HEK293T (cell line): Measurements from ENCODE around the gene EPHA7.

Experiments
- CTCF ChIA-PET: fragments of 350-600 bp; formaldehyde crosslinking; extraction: SDS; loops from one replicate; lab custom pipeline; 2021; ENCODE audit warnings: antibody characterized with exemption, inconsistent platforms; lab: Yijun Ruan, JAX
- POLR2A ChIA-PET: fragments of 350-600 bp; formaldehyde crosslinking; extraction: SDS; loops from one replicate; lab custom pipeline; 2020; ENCODE audit warnings: antibody characterized with exemption, inconsistent platforms; lab: Yijun Ruan, JAX
- DNase-seq: peaks from one replicate; pipeline ENCODE4 v3.0.0; 2012; ENCODE audit warnings: mixed read lengths; ENCODE audit errors: extremely low spot score
- ARNT ChIP-seq: fragments of 450-650 bp; IDR thresholded peaks from 2 replicates; pipeline ENCODE4 v1.6.1; 2017; ENCODE audit warnings: mild to moderate bottlenecking
- BHLHE40 ChIP-seq: fragments of 450-650 bp; IDR thresholded peaks from 2 replicates; pipeline ENCODE4 v1.6.1; 2016; ENCODE audit warnings: mild to moderate bottlenecking, moderate library complexity, borderline replicate concordance
- CTBP1 ChIP-seq: fragments of 450-650 bp; IDR thresholded peaks from 2 replicates; pipeline ENCODE4 v1.6.1; 2016; ENCODE audit warnings: borderline replicate concordance
- ELF4 ChIP-seq: fragments of 450-650 bp; IDR thresholded peaks from 2 replicates; pipeline ENCODE4 v1.6.1; 2017; ENCODE audit warnings: antibody characterized with exemption
- FOXA1 ChIP-seq: fragments of 450-650 bp; IDR thresholded peaks from 2 replicates; pipeline ENCODE4 v1.6.1; 2016; ENCODE audit warnings: mild to moderate bottlenecking
- FOXK2 ChIP-seq: fragments of 450-650 bp; IDR thresholded peaks from 2 replicates; pipeline ENCODE4 v1.6.1; 2016; ENCODE audit warnings: mild to moderate bottlenecking
- FOXM1 ChIP-seq: fragments of 450-650 bp; IDR thresholded peaks from 2 replicates; pipeline ENCODE4 v1.6.1; 2017; ENCODE audit warnings: mild to moderate bottlenecking, borderline replicate concordance
- HDGF ChIP-seq: fragments of 450-650 bp; IDR thresholded peaks from 2 replicates; pipeline ENCODE4 v1.6.1; 2017; ENCODE audit warnings: antibody characterized with exemption, borderline replicate concordance
- L3MBTL2 ChIP-seq: fragments of 450-650 bp; conservative IDR thresholded peaks from 2 replicates; pipeline ENCODE4 v1.6.1; 2016; ENCODE audit warnings: mild to moderate bottlenecking
- LEF1 ChIP-seq: fragments of 450-650 bp; IDR thresholded peaks from 2 replicates; pipeline ENCODE4 v1.6.1; 2017; ENCODE audit warnings: mild to moderate bottlenecking, borderline replicate concordance
- NFRKB ChIP-seq: fragments of 450-650 bp; IDR thresholded peaks from 2 replicates; pipeline ENCODE4 v1.6.1; 2016; ENCODE audit warnings: mild to moderate bottlenecking, moderate library complexity
- SP1 ChIP-seq: fragments of 450-650 bp; IDR thresholded peaks from 2 replicates; pipeline ENCODE4 v1.6.1; 2017
- SUZ12 ChIP-seq: fragments of 450-650 bp; IDR thresholded peaks from 2 replicates; pipeline ENCODE4 v1.6.1; 2016; ENCODE audit warnings: mild to moderate bottlenecking
- TARDBP ChIP-seq: fragments of 450-650 bp; IDR thresholded peaks from 2 replicates; pipeline ENCODE4 v1.6.1; 2016
- ZNF384 ChIP-seq: fragments of 450-650 bp; IDR thresholded peaks from 2 replicates; pipeline ENCODE4 v1.6.1; 2016
- TF ChIP-seq, protein P1 (sequence below): fragments of 450-650 bp; IDR thresholded peaks from 2 replicates; pipeline ENCODE4 v1.6.1; 2016

Gene EPHA7

DNA sequence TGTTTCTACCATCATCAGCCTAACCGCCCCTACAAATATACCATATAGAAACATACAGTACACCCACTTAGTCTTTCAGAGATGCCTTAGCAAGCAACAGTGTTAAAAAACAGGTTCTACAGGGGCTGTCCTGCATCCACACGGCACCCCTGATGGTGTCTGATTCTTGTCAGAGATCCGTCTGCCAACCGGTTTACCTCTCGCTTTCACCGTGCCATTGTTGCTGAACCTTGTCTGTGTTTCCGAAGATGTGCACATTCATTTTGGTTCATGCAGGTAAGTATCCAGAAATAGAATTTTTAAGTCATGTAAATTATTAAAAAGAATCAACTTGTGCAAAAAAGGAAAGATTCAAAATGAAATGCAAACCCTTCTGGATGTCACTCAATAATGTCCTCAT is 52.9 kb downstream of the EPHA7 start:
- CTCF ChIA-PET = interaction anchor here (0.6 kb wide), 1 partner anchor 1271 kb away, joined by 3 read pairs; no protein-coding TSS in a partner anchor
- TF ChIP-seq ZNF384 = no peak
- TF ChIP-seq FOXA1 = no peak
- no peak for TF ChIP-seq LEF1
- TF ChIP-seq SUZ12 = no peak
- TF ChIP-seq L3MBTL2 = no peak
- TF ChIP-seq FOXM1 = no peak
- no peak for TF ChIP-seq ARNT
- TF ChIP-seq, protein P1, sequence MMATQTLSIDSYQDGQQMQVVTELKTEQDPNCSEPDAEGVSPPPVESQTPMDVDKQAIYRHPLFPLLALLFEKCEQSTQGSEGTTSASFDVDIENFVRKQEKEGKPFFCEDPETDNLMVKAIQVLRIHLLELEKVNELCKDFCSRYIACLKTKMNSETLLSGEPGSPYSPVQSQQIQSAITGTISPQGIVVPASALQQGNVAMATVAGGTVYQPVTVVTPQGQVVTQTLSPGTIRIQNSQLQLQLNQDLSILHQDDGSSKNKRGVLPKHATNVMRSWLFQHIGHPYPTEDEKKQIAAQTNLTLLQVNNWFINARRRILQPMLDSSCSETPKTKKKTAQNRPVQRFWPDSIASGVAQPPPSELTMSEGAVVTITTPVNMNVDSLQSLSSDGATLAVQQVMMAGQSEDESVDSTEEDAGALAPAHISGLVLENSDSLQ = no peak
- no peak for TF ChIP-seq FOXK2
- TF ChIP-seq TARDBP = no peak
- TF ChIP-seq HDGF = no peak
- no peak for TF ChIP-seq CTBP1
- no peak for TF ChIP-seq BHLHE40
- TF ChIP-seq SP1 = no peak
- TF ChIP-seq ELF4 = no peak
- TF ChIP-seq NFRKB = no peak
- POLR2A ChIA-PET = no interaction called here
- DNase-seq = no peak

DNA sequence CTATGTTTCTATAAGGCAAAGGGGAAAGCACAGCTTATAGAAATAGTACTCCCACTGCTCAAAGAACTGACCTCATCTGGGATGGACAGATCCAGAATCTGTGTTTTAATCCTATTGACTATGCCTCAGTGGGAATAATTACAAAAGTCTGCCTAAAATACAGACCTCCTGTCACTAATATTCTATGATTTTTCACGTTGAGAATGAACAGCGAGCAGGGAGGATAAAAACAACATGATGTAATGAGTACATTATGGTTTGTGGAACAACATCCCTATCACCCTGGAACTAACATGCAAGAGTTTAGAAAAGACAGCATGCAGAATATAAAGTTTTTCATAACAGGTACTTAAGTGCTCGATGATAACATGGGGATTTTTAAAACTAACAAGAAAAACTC is 53.9 kb downstream of the EPHA7 start:
- TF ChIP-seq TARDBP = no peak
- no peak for TF ChIP-seq SP1
- no peak for TF ChIP-seq CTBP1
- no peak for TF ChIP-seq L3MBTL2
- TF ChIP-seq ELF4 = no peak
- TF ChIP-seq LEF1 = no peak
- no peak for TF ChIP-seq BHLHE40
- TF ChIP-seq FOXK2 = no peak
- TF ChIP-seq ARNT = no peak
- no peak for TF ChIP-seq NFRKB
- no peak for TF ChIP-seq SUZ12
- no peak for TF ChIP-seq ZNF384
- TF ChIP-seq, protein P1 = no peak
- TF ChIP-seq FOXM1 = no peak
- no peak for TF ChIP-seq HDGF
- no peak for TF ChIP-seq FOXA1
- POLR2A ChIA-PET = interaction anchor here (1.2 kb wide), 1 partner anchor 54 kb away, joined by 4 read pairs; the partner anchor contains the start of gene EPHA7
- no peak for DNase-seq
- CTCF ChIA-PET = no interaction called here

DNA sequence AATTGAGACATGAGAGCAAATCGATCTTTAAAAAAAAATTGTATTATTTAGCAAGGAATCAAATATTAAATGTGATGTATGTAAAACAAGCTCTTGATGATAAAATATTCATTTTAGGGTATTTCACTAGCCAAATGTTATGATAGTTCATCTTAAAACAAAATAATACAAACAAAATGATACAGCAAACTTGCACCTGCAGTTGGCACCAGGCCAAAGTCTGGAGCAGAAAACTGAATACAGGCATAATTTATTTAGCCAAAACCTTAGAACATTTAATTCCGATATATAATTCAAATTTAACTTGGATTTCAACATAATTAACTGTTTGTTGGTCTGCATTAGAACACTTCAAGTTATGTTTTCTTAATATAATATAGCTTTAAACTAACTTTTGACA is 60.9 kb downstream of the EPHA7 start:
- POLR2A ChIA-PET = no interaction called here
- TF ChIP-seq L3MBTL2 (no peak), TARDBP (no peak), FOXM1 (no peak), ARNT (no peak), ELF4 (no peak), FOXK2 (no peak), HDGF (no peak)
- CTCF ChIA-PET = interaction anchor here (0.6 kb wide), 1 partner anchor 1035 kb away, joined by 3 read pairs; no protein-coding TSS in a partner anchor
- no peak for DNase-seq

DNA sequence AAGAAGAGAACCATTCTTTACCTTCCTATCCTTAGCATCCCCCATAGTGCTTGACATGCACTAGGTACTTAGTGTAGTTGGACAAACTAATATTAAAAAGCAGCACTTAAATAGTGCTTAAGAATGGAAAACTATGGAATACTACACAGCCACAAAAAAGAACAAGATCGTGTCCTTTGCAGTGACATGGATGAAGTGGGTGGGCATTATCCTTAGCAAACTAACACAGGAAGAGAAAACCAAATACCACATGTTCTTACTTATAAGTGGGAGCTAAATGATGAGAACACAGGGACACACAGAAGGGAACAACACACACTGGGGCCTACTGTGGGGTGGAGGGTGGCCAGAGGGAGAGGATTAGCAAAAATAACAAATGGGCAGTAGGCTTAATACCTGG is 66.8 kb downstream of the EPHA7 start:
- CTCF ChIA-PET = no interaction called here

DNA sequence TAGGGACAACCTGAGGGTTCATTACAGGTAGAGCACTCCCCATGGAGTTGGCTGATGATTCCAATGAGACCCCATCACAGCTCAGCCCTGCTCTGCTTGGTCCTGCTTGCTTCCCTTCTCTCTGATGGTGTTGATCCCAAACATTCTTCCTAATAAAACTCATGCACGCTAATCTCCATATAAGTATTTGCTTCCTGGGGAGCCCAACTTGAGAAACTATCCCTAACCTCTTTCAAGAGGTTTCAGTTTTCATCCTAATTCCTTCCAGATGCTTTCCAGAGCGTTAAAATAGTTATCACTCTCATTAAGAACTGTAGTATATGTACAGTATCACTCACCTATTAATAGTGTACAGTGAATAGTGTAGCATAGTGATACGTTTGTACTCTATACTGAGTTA is 68.1 kb downstream of the EPHA7 start:
- ChIA-PET POLR2A (interaction anchor here (1.2 kb wide), 1 partner anchor 67 kb away, joined by 3 read pairs; no protein-coding TSS in a partner anchor), CTCF (no interaction called here)
- no peak for TF ChIP-seq BHLHE40
- no peak for TF ChIP-seq L3MBTL2
- no peak for TF ChIP-seq SP1
- TF ChIP-seq TARDBP = no peak
- no peak for TF ChIP-seq NFRKB
- no peak for TF ChIP-seq CTBP1
- no peak for TF ChIP-seq HDGF
- no peak for TF ChIP-seq FOXM1
- peak; percentile 7 for DNase-seq

More for the DNA sequence above, 66.8 kb downstream of the EPHA7 start:
- no peak for TF ChIP-seq FOXA1
- no peak for TF ChIP-seq L3MBTL2
- TF ChIP-seq ARNT = no peak
- TF ChIP-seq SUZ12 = no peak
- no peak for TF ChIP-seq LEF1
- DNase-seq = no peak
- POLR2A ChIA-PET = no interaction called here

DNA sequence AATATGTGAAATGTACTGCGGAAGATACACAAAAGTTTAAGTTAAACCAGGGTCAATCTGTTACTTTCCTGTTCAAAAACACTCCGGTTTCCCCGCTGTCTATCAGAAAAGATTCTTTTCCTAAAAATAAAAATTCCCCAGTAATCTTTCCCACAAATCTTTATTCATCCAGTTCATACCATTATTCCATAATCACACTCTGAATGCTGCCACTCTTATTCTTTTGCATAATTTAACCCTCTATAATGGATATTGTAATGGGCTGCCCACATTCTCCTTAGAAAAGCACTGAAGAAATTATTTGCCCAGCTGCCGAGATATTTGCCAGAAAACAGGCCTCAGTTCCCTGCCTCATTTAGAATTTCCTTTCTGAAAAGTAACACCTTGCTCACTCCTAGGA is 68.6 kb downstream of the EPHA7 start:
- ChIA-PET POLR2A (interaction anchor here (1.2 kb wide), 1 partner anchor 67 kb away, joined by 3 read pairs; no protein-coding TSS in a partner anchor), CTCF (no interaction called here)
- TF ChIP-seq FOXK2 = no peak
- TF ChIP-seq, protein P1 = no peak
- no peak for TF ChIP-seq HDGF
- TF ChIP-seq FOXA1 = no peak
- no peak for TF ChIP-seq SP1
- TF ChIP-seq ELF4 = no peak
- TF ChIP-seq BHLHE40 = no peak
- TF ChIP-seq FOXM1 = no peak
- no peak for TF ChIP-seq NFRKB
- TF ChIP-seq LEF1 = no peak
- TF ChIP-seq ARNT = no peak
- no peak for TF ChIP-seq ZNF384
- no peak for TF ChIP-seq SUZ12
- no peak for TF ChIP-seq L3MBTL2
- no peak for DNase-seq

DNA sequence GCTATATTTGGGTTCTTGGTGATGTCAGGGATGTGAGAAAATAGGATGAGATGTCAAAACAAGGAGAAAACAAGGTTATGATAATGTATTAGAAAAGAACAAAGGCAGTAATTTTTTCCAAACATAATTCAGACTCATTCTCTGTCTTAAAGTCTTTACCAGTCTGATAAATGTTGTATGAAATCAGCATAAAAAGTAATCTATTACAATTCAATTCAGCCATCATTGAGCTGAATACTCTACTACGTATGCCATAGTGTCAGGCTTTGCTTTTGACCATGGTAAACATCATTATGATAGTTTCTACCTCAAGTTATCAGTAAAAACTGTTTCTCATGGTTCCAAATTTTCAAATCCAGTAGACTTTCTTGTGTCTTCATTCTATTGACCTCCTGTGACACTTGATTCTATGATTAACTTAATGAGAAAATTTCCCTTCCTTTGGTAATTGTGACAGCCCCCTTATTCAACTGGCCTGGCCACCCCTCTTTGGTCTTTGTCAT is 75.0 kb downstream of the EPHA7 start:
- ChIA-PET CTCF (no interaction called here), POLR2A (interaction anchor here (0.6 kb wide), 1 partner anchor 74 kb away, joined by 3 read pairs; no protein-coding TSS in a partner anchor)
- DNase-seq = no peak
- no peak for TF ChIP-seq ZNF384
- no peak for TF ChIP-seq HDGF
- no peak for TF ChIP-seq SP1
- no peak for TF ChIP-seq TARDBP
- TF ChIP-seq LEF1 = no peak
- TF ChIP-seq, protein P1 = no peak
